Glomerular endothelial cell (primary cell): ENCODE measurements around the gene SARDH. TPM values are rescaled to one million over a fixed set of nuclear protein-coding genes. Genes with fewer than 3 reads are reported as not detected.

Experiments
- DNase-seq: peaks from one replicate; pipeline ENCODE4 v3.0.0-alpha.2; 2011; ENCODE audit warnings: low read depth, low spot score; ENCODE audit errors: extremely low read depth
- total RNA-seq: library from RNA; depleted of rRNA; stranded (reverse); fragments of >200 nt; gene quantifications from 2 replicates; pipeline ENCODE4 v1.2.3, GENCODE V29; 2015

Gene SARDH
- total RNA-seq, 1 donor from 2014 or later = 1.3 TPM

GRCh38 chr9:133656211-133657119 is 81.7 kb downstream of the SARDH start:
- DNase-seq = no peak

DNA sequence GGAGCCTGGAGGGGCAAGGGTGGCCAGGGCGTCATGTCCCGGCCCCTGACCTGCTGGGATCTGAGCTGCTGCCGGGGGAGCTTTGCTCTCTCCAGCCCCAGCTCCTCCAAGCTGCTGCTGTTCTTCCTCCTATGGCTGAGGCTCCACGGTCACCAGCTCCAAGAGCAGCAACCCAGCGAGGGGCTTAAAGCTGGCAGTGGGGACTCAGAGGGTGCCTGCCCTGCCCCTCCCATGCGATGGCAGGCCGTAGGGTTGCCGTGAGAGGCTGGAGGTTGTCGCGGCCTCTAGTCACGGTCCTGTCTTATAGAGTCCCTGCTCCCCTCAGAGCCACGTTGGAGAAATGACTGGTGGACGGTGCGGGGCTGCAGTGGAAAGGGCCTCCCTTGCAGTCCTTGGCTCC is 82.5 kb downstream of the SARDH start:
- DNase-seq = no peak

DNA sequence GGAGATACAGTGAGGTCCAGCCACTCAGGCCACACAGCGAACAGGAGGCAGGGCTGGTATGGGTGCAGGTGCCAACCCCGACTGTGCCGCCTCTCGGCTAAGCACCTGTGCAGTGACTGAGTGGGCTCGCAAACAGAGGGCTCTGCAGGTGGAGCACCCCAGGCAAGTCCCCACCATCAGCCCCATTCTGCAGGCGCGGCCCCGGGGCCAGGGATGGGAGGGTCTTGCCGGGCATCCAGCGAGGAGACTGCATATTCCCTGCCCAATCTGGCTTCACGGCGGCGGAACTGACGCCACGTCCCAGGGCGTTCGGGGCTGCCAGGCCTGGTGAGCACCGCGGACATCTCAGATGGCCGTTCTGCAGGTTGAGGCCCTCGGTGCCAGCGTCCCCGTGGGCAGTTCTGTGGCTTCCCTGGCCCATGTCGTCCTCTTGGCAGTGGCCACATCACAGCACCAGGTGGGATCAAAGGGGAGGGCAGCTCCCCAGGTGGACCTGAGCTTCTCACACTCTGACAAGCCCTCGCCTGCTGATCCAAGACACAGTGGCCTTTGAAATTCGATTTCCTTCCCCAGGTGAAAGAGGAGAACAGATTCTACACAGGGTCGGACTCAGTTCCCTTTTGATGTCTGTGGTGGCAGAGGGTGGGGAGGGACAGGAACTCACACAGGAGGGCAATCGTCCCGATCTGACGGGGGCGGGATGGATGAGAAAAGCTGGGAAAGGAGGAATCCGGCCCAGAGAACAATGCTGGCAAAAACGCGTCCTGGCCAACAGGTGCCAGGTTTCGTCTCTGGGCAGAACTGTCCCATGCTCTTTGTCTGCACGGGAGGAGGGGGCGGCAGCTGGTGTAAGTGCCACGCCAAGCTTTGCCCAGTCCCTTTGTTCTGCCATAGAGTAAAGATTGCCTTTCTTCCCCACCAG is 83.2 kb downstream of the SARDH start:
- DNase-seq = no peak

GRCh38 chr9:133653638-133654037 is 84.5 kb downstream of the SARDH start:
- no peak for DNase-seq

GRCh38 chr9:133650026-133650425 is 88.1 kb downstream of the SARDH start:
- DNase-seq = no peak

- no peak for DNase-seq
Observed at GRCh38 chr9:133649194-133649593, 89.0 kb downstream of the SARDH start.

DNA sequence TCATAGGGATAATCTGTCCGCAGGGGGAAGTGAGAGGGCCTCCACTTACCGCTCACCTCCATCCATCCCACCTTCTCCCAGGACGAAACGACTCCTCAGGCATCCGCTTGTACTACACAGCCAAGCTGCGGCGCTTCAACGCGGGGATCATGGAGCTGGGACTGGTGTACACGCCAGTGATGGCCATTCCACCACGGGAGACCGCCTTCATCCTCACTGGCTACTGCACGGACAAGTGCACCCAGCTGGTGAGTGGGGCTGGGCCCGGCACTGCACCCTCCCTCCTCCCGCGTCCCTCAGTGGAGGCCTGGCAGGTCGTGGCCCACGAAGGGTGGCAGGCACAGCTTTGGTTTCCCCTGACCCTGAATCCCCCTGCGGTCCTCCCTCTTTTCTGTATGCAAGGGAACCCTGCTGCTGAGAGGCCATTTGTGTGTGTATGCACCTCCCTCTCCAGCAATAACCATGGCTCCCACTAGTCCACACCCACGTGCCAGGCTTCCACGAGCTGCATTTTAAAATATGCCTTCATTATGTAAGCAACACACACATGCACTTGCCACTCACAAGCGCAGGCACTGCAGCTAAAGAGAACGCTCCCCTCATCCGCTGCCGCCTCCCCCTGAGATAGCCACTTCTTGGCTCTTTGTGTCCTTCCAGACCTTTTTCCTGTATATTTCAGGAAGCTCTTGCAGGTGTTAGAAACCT is 90.2 kb downstream of the SARDH start:
- DNase-seq = no peak

GRCh38 chr9:133647148-133647547 is 91.0 kb downstream of the SARDH start:
- no peak for DNase-seq

DNA sequence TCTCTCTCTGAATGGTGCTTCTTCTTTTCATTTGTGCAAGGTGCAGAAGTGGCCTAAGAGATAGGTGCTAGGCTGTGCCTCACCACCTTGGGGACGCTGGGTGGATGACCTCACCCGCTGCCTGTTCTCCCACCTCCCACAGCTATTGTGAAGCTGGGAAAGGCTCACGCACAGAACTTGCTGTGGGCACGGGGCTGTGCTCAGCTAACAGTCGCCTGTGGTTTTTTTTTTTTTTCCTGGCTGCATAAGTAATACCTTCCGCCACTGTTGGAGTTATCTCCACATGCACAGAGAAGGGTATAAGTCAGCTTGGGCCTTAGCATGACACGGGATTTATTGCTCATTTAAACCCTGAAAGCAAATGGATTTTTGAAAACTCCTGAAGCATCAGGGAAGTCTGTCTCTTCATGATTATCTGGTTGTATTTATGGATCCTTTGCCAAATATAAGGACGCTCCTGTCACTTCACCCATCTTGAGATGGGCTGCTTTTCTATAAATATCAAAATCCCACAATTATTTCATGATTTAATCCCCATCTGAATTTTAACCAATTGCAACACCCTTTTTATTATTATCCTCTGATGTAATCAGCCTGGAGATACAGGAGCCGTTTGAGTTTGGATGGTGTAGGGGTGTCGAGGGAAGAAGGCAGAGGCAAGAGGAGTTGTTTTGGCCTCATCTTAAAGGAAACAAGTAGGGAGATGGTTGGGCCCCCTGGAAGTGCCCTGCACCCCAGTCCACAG is 93.0 kb downstream of the SARDH start:
- no peak for DNase-seq

DNA sequence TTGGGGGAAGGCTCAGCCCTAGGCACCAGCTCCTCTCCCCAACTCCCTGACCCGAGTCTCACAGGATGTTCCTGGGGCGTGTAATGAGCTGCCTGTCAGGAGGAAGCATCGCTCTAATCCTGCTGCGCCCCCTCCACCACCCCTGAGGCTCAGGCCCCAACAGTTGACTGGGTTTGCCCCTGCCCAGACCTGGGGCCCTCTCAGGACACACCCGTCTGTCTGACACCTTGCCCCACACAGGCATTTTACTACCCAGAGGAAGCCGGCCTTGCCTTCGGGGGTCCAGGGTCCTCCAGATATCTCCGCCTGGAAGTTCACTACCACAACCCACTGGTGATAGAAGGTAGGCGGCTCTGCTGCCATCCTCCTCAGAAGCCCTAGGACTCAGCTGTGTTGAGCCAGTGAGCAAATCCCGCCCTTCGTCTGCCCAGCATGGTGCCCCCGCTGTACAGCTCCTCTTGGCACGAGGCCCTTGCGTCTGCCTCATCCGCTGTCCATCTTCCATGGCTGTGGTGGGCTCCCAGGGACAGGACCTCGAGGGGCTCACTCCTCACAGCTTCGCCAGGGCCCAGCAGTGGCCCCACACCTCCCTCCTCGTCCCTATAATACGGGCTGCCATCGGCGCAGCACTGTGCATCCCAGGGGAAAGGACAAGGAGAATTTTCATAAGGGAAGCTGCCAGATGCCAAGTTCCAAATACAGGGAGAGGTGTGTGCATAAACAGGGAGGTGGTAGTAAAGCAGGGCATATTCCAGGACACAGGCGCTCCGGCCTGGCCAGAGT is 94.0 kb downstream of the SARDH start:
- no peak for DNase-seq

- DNase-seq = no peak
Observed at GRCh38 chr9:133643362-133643755, 94.8 kb downstream of the SARDH start.

GRCh38 chr9:133642708-133643361 is 95.3 kb downstream of the SARDH start:
- no peak for DNase-seq

DNA sequence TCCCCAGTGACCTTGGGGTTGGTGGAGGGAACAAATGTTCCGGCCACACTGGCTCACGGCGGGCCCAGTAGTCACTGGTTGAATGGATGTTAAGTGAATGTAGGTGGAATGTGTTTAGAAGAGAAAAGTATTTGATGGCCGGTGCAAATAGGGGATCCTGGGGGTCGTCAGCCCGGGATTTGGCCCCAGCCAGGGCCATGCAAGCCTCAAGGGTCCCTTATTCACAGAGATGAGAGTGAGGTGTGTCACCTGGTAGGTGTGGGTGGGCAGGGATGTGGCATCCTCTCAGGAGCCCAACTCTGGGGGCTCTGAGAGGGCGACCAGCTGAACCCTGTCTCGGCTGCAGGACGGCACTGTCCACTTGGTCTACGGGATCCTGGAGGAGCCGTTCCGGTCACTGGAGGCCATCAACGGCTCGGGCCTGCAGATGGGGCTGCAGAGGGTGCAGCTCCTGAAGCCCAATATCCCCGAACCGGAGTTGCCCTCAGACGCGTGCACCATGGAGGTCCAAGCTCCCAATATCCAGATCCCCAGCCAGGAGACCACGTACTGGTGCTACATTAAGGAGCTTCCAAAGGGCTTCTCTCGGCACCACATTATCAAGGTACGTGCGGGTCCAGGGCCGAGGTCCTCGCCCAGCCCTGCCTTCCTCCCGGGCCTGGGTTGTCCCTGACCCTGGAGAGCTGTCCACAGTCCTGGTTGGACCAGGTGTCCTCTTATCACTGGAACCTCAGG is 96.1 kb downstream of the SARDH start:
- no peak for DNase-seq

DNA sequence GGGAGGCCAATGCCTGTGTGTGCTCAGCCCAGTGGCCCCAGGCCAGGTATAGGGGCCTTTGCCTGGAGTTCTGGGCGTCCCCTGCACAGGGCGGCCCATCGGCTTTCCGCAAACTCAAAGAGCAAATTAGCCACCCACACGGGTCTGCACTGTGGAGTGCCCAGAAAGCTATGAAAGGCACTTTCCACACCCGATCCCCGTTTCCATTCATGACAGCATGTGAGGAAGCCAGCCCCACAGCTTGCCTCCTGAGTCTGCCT is 96.8 kb downstream of the SARDH start:
- DNase-seq = no peak

- DNase-seq = no peak
Observed at GRCh38 chr9:133640580-133641395, 97.4 kb downstream of the SARDH start.

DNA sequence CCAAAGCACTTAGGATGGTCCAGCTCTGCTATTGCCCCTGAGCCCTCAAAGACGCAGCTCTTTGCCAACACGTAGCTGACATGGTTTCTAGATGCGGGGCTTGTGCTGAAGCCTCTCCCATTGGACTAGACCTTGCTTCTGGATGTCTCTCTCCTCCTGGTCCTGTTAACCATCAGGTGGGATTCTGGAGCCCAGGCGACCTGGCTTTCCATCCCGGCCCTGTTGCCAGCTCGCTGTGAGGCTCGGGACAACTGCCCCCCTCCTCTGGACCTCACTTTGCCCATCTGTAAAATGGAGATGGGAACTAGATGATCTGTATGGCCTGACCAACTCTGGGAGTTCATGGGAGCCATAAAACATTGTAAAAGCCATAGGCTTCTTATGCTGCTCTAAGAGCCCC is 98.0 kb downstream of the SARDH start:
- DNase-seq = no peak

DNA sequence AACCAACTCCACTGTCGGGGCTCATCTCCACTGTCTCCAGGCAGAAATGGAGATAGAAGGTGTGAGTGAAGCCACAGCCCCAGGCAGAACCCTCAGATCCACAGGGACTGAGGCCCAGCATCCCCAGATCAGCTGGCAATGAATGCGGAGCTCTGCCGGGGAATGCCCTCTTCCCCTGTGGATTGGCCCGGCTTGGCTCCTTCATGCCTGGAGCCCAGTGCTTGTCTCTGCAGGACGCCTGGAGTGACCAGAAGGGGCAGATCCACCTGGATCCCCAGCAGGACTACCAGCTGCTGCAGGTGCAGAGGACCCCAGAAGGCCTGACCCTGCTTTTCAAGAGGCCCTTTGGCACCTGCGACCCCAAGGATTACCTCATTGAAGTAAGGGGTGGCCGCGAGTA is 98.5 kb downstream of the SARDH start:
- no peak for DNase-seq

DNA sequence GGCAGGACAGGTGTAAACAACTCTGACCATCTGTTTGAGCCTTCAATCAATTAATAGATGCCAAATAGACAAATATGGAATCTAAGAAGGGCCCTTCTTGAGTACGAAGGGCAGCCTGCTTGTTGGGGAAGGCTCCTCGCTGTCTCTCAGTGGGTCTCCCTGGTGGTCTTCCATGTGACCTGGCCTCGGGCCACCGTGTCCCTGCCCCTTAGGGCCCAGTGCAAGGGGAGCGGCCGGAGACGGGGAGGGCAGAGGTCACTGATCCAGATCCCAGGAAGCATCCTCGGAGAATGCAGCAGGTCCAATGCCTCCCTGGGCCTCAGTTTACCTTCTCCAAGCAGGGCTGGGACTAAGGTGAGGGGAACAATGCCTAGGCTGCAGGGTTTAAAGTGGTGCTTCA is 99.4 kb downstream of the SARDH start:
- DNase-seq = no peak
